Heart left ventricle (tissue), 13 donors: Measurements from ENCODE around the gene VTI1A.

Experiments used
- CTCF ChIP-seq, 12 donors: fragments of 200-600 bp; sonication (generic) in 4 of 12; IDR thresholded peaks; one replicate each; pipeline versions ENCODE4 v1.5.0 to v1.8.0; 2018 to 2022; ENCODE audit warnings: antibody characterized with exemption in 12 of 12, mild to moderate bottlenecking in 5 of 12
- POLR2A ChIP-seq, 2 donors: fragments of 450-650 bp; IDR thresholded peaks; one replicate each; pipeline ENCODE4 v1.6.1; 2017; ENCODE audit warnings: antibody characterized with exemption in 2 of 2, mild to moderate bottlenecking in 2 of 2, moderate library complexity in 2 of 2
- donor health status: ischemic (EF 13 %, LVEDD 7.1; RV severe dilation, severe dysfunction).
- donor health status: DM: no; HTN: yes; CAD: no.
- donor health status: DM: no; HTN: no; CAD: no.
- donor health status: ischemic (EF 25% LVEDD 6.9; RV normal size, moderate dysfunction).
- donor health status: ischemic (EF 25% LVEDD 5.7; RV mildly dilated, moderate dysfunction).
- donor health status: ischemic (EF 35%, LVEDD 5.7; RV mildly dilated, moderate dysfunction).
- donor health status: nonischemic (EF 11% LVEDD 7.7; RV severe dilation, severe dysfunction).
- donor health status: DM: yes; HTN: yes; CAD: no.
- donor health status: PGD.
- donor health status: ischemic (EF 29% LVEDD 5.4; RV normal size, mild dysfunction).
- donor health status: nonischemic (EF 23%, LVEDD 6.1; RV moderate dilation, normal function).

- no peak for TF ChIP-seq POLR2A (IDR thresholded peaks at IDR 0.05)
- TF ChIP-seq CTCF (IDR thresholded peaks at IDR 0.05) = no peak
These were observed 18.4 kb downstream of the VTI1A start for GRCh38 chr10:112465299-112465883.
